Measurements from ENCODE around the gene HOMER1.

HOMER1 gene

GRCh38 chr5:79513704-79514390 lies at the start of gene HOMER1:
HOMER1 (minus strand) TSS chr5:79514134; CDS start chr5:79512774, 1,360 bp downstream.
- DNase-seq: peak; percentile 87

GRCh38 chr5:79563247-79563590 lies 49.3 kb upstream of the HOMER1 start:
- no peak for DNase-seq

- no peak for DNase-seq
Observed at GRCh38 chr5:79562351-79563246, 48.7 kb upstream of the HOMER1 start.

GRCh38 chr5:79561525-79561893 lies 47.6 kb upstream of the HOMER1 start:
- DNase-seq: peak; percentile 72

GRCh38 chr5:79560771-79561524 lies 47.0 kb upstream of the HOMER1 start:
- DNase-seq: no peak

GRCh38 chr5:79555418-79555817 lies 41.5 kb upstream of the HOMER1 start:
- DNase-seq: no peak

- DNase-seq: no peak
Observed at GRCh38 chr5:79552984-79553383, 39.0 kb upstream of the HOMER1 start.

- DNase-seq: no peak
Observed at GRCh38 chr5:79547982-79548381, 34.0 kb upstream of the HOMER1 start.

- no peak for DNase-seq
Observed at GRCh38 chr5:79547429-79547822, 33.5 kb upstream of the HOMER1 start.

- DNase-seq: no peak
Observed at GRCh38 chr5:79546782-79547428, 33.0 kb upstream of the HOMER1 start.

GRCh38 chr5:79544131-79544530 lies 30.2 kb upstream of the HOMER1 start:
- DNase-seq: no peak

GRCh38 chr5:79540939-79541338 lies 27.0 kb upstream of the HOMER1 start:
- DNase-seq: no peak

- no peak for DNase-seq
Observed at GRCh38 chr5:79536193-79536906, 22.4 kb upstream of the HOMER1 start.

- DNase-seq: no peak
Observed at GRCh38 chr5:79535477-79536192, 21.7 kb upstream of the HOMER1 start.

GRCh38 chr5:79529110-79529509 lies 15.2 kb upstream of the HOMER1 start:
- no peak for DNase-seq

GRCh38 chr5:79527431-79527830 lies 13.5 kb upstream of the HOMER1 start:
- DNase-seq: no peak

- no peak for DNase-seq
Observed at GRCh38 chr5:79526928-79527327, 13.0 kb upstream of the HOMER1 start.

- DNase-seq: no peak
Observed at GRCh38 chr5:79526493-79526892, 12.6 kb upstream of the HOMER1 start.

GRCh38 chr5:79521156-79521555 lies 7.2 kb upstream of the HOMER1 start:
- DNase-seq: no peak

- no peak for DNase-seq
Observed at GRCh38 chr5:79518718-79519117, 4.8 kb upstream of the HOMER1 start.

GRCh38 chr5:79517601-79518000 lies 3.7 kb upstream of the HOMER1 start:
- no peak for DNase-seq

GRCh38 chr5:79516986-79517385 lies 3.1 kb upstream of the HOMER1 start:
- DNase-seq: no peak

All from activated CD8-positive, alpha-beta memory T cell treated with anti-CD3 and anti-CD28 coated beads, Interleukin-2, amount 50 U/mL, for 48 hours (primary cell).